Measurements from ENCODE around the gene TNFSF15.

GRCh38 chr9:114849450-114849849, 43.6 kb upstream of the TNFSF15 start:
- TF ChIP-seq, protein P1, sequence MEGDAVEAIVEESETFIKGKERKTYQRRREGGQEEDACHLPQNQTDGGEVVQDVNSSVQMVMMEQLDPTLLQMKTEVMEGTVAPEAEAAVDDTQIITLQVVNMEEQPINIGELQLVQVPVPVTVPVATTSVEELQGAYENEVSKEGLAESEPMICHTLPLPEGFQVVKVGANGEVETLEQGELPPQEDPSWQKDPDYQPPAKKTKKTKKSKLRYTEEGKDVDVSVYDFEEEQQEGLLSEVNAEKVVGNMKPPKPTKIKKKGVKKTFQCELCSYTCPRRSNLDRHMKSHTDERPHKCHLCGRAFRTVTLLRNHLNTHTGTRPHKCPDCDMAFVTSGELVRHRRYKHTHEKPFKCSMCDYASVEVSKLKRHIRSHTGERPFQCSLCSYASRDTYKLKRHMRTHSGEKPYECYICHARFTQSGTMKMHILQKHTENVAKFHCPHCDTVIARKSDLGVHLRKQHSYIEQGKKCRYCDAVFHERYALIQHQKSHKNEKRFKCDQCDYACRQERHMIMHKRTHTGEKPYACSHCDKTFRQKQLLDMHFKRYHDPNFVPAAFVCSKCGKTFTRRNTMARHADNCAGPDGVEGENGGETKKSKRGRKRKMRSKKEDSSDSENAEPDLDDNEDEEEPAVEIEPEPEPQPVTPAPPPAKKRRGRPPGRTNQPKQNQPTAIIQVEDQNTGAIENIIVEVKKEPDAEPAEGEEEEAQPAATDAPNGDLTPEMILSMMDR (conservative IDR thresholded peaks at IDR 0.05; ENCODE audit: low read depth in 2 of 2): no peak
- TF ChIP-seq EZH2phosphoT487 (IDR thresholded peaks at IDR 0.05; ENCODE audit: unreplicated experiment) (no peak), POLR2AphosphoS5 (IDR thresholded peaks at IDR 0.05; ENCODE audit: low read depth) (no peak), ZNF114 (CRISPR knock-in tag; IDR thresholded peaks at IDR 0.05) (no peak), REST (IDR thresholded peaks at IDR 0.05; ENCODE audit: unreplicated experiment) (no peak), EZH2 (IDR thresholded peaks at IDR 0.05; ENCODE audit: low read depth, unreplicated experiment) (no peak)

Data from GM23338 (cell line).